Keratinocyte (primary cell): ENCODE data around the gene NAA10. TPM values are rescaled to one million over a fixed set of nuclear protein-coding genes. Genes with fewer than 3 reads are reported as not detected.

Experiments
- DNase-seq: peaks from one replicate; pipeline ENCODE4 v3.0.0-alpha.2; 2011; ENCODE audit warnings: low read depth, missing footprints, low spot score
- FAIRE-seq: peaks from 2 replicates; lab custom pipeline; 2011; peaks lifted over from hg19 to GRCh38; lab: Jason Lieb, UNC
- H2AFZ ChIP-seq: 2 replicates; pipeline ENCODE4 v1.6.0; 2012; ENCODE audit warnings: low read length, control low read depth, inconsistent platforms; ENCODE audit not compliant: control insufficient read depth
- H3K27ac ChIP-seq: 2 replicates; pipeline ENCODE4 v1.5.1; 2011; ENCODE audit warnings: low read length; ENCODE audit not compliant: control insufficient read depth, insufficient read depth
- H3K27me3 ChIP-seq: 3 replicates; pipeline ENCODE4 v1.6.0; 2011; ENCODE audit warnings: low read length; ENCODE audit not compliant: control insufficient read depth, insufficient read depth; ENCODE audit errors: extremely low read depth
- H3K36me3 ChIP-seq, 2 experiments: 2 replicates in 1 of 2; 3 replicates in 1 of 2; pipeline ENCODE4 v1.5.1; 2011; ENCODE audit warnings: low read length in 2 of 2, mild to moderate bottlenecking in 1 of 2; ENCODE audit not compliant: control insufficient read depth in 2 of 2, insufficient read depth in 2 of 2; ENCODE audit errors: extremely low read depth in 1 of 2
- H3K4me1 ChIP-seq: 3 replicates; pipeline ENCODE4 v1.5.1; 2011; ENCODE audit warnings: low read length; ENCODE audit not compliant: control insufficient read depth, insufficient read depth; ENCODE audit errors: extremely low read depth
- H3K4me2 ChIP-seq: 3 replicates; pipeline ENCODE4 v1.6.0; 2011; ENCODE audit warnings: low read depth, low read length; ENCODE audit not compliant: control insufficient read depth, insufficient read depth; ENCODE audit errors: extremely low read depth
- H3K4me3 ChIP-seq, 3 experiments: fragments of 200-600 bp in 1 of 3; sonication (generic) in 1 of 3; 2 replicates in 2 of 3; 3 replicates in 1 of 3; pipeline ENCODE4 v1.5.1; 2011 to 2016; ENCODE audit warnings: low read length in 3 of 3, mild to moderate bottlenecking in 3 of 3, control low read depth in 2 of 3, inconsistent platforms in 1 of 3, low read depth in 1 of 3, mixed read lengths in 1 of 3, mixed run types in 1 of 3, moderate library complexity in 1 of 3; ENCODE audit not compliant: control insufficient read depth in 2 of 3, insufficient read depth in 2 of 3; ENCODE audit errors: extremely low read depth in 1 of 3
- H3K79me2 ChIP-seq: 2 replicates; pipeline ENCODE4 v1.6.0; 2012; ENCODE audit warnings: low read length; ENCODE audit not compliant: control insufficient read depth, insufficient read depth
- H3K9ac ChIP-seq: 3 replicates; pipeline ENCODE4 v1.6.0; 2011; ENCODE audit warnings: low read length; ENCODE audit not compliant: control insufficient read depth, insufficient read depth; ENCODE audit errors: extremely low read depth
- H3K9me1 ChIP-seq: 3 replicates; pipeline ENCODE4 v1.6.0; 2011; ENCODE audit warnings: low read length; ENCODE audit not compliant: control insufficient read depth, insufficient read depth; ENCODE audit errors: extremely low read depth
- H3K9me3 ChIP-seq: 2 replicates; pipeline ENCODE4 v1.5.1; 2012; ENCODE audit warnings: low read depth, low read length; ENCODE audit not compliant: control insufficient read depth
- H4K20me1 ChIP-seq: 3 replicates; pipeline ENCODE4 v1.6.0; 2011; ENCODE audit warnings: low read length; ENCODE audit not compliant: control insufficient read depth, insufficient read depth; ENCODE audit errors: extremely low read depth
- EZH2 ChIP-seq: IDR thresholded peaks from one replicate; pipeline ENCODE4 v1.6.1; 2012; ENCODE audit warnings: inconsistent platforms, mild to moderate bottlenecking, low read length, moderate library complexity
- dilution Hi-C: fragments of 300-500 bp; cut with MboI; formaldehyde crosslinking; loops from one replicate; pipeline ENCODE4 v1.7.0; 2020; ENCODE audit warnings: low sequenced_read_pairs; ENCODE audit not compliant: extremely low pct_ligation_motif_present
- polyA plus RNA-seq, 5 experiments: library from polyadenylated mRNA; depleted of rRNA in 3 of 5; stranded (reverse) in 3 of 5; stranded (forward) in 1 of 5; unstranded in 1 of 5; fragments of >200 nt; gene quantifications; 1 replicate in 1 of 5; 2 replicates in 3 of 5; 3 replicates in 1 of 5; pipeline versions ENCODE4 v1.2.1 to v1.2.3, GENCODE V29; 2011 to 2012; ENCODE audit warnings: missing spikeins in 2 of 5, low read depth in 1 of 5, low replicate concordance in 1 of 5
- TF ChIP-seq, protein P1 (sequence below), 3 experiments: IDR thresholded peaks in 1 of 3; conservative IDR thresholded peaks in 1 of 3; optimal IDR thresholded peaks in 1 of 3; 2 replicates in 2 of 3; 3 replicates in 1 of 3; pipeline versions ENCODE3 to v1.5.1; 2011; ENCODE audit warnings: low read length in 3 of 3, mild to moderate bottlenecking in 3 of 3, moderate library complexity in 2 of 3, control low read depth in 1 of 3, inconsistent platforms in 1 of 3; ENCODE audit not compliant: insufficient read depth in 2 of 3; ENCODE audit errors: extremely low read depth in 1 of 3

NAA10 gene
- polyA plus RNA-seq, 1 donor (not counting 4 experiments of a cell fraction or from before 2014, with no cell fraction given): 103 TPM

DNA sequence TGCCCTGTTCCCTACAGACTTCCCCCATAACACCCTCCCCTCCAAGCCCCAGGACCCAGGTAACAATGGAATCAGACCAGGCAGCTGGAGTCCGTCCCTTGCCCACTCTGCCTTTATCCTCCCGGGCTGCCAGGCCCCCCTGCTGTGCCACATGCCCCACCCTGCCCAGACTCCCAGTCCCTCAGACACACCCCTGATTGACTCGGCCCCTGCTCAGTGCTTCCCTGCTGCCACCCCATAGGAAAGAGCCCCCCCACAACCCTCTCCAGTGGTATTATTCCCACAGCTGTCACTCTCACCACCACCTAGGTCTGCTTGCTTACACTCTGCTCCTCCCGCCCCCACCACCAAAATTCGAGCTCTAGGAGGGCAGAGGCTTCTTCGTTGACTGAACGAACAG, 4.7 kb upstream of the NAA10 start:
- no peaks in the 10 kb centered on the region for H3K27me3 ChIP-seq
- H3K79me2 ChIP-seq: peaks cover 2% of the 10 kb centered on the region
- DNase-seq: no peak
- H3K9me1 ChIP-seq: no peaks in the 10 kb centered on the region
- TF ChIP-seq, protein P1, sequence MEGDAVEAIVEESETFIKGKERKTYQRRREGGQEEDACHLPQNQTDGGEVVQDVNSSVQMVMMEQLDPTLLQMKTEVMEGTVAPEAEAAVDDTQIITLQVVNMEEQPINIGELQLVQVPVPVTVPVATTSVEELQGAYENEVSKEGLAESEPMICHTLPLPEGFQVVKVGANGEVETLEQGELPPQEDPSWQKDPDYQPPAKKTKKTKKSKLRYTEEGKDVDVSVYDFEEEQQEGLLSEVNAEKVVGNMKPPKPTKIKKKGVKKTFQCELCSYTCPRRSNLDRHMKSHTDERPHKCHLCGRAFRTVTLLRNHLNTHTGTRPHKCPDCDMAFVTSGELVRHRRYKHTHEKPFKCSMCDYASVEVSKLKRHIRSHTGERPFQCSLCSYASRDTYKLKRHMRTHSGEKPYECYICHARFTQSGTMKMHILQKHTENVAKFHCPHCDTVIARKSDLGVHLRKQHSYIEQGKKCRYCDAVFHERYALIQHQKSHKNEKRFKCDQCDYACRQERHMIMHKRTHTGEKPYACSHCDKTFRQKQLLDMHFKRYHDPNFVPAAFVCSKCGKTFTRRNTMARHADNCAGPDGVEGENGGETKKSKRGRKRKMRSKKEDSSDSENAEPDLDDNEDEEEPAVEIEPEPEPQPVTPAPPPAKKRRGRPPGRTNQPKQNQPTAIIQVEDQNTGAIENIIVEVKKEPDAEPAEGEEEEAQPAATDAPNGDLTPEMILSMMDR (optimal IDR thresholded peaks at IDR 0.05 in 1 of 3, IDR thresholded peaks at IDR 0.05 in 1 of 3, conservative IDR thresholded peaks at IDR 0.05 in 1 of 3; ENCODE audit: extremely low read depth in 1 of 3, insufficient read depth in 2 of 3, low read length in 3 of 3): no peak
- TF ChIP-seq EZH2: no peak
- H3K4me1 ChIP-seq: no peaks in the 10 kb centered on the region
- H3K27ac ChIP-seq: no peak overlapping the region
- FAIRE-seq: no peak
- H3K9me3 ChIP-seq: no peaks in the 10 kb centered on the region
- H3K36me3 ChIP-seq: no peaks in the 10 kb centered on the region
- no peak overlapping the region for H3K4me3 ChIP-seq
- dilution Hi-C loops: no loop called here
- no peaks in the 10 kb centered on the region for H4K20me1 ChIP-seq
- no peak overlapping the region for H3K4me2 ChIP-seq
- H3K9ac ChIP-seq: no peak overlapping the region
- no peak overlapping the region for H2AFZ ChIP-seq

DNA sequence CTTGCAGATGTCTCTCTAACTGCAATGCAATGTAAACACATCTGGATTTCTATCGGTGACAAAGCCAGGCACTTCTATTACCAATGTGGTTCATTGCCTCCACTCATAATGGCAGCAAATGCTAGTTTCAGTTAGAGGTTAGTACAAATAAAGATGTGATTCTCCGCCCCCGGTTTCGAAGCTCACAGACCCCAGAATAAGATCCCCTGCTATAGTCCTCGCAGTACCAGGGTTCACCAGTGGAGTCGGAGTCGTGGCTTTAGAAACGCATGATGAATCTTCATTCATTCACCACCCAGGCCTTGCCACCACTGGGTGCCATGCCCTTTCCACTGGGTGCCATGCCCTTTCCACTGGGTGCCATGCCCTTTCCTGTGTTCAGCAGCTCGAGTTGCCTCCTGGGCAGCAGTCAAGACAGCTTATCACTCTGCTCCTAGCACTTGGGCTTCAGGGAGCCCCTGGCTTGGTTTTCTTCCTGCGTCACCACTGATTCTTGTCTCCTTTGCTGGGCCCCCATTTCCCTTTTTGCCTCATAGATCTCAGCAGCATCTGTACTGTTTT, 3.5 kb upstream of the NAA10 start:
- Histone ChIP-seq H3K4me1 (peaks cover 3% of the 10 kb centered on the region), H4K20me1 (no peaks in the 10 kb centered on the region), H3K27ac (no peak overlapping the region), H3K9me1 (no peaks in the 10 kb centered on the region), H2AFZ (no peak overlapping the region), H3K9ac (no peak overlapping the region), H3K27me3 (no peaks in the 10 kb centered on the region), H3K4me3 (no peak overlapping the region), H3K4me2 (no peak overlapping the region), H3K9me3 (no peaks in the 10 kb centered on the region), H3K79me2 (peaks cover 13% of the 10 kb centered on the region), H3K36me3 (no peaks in the 10 kb centered on the region)
- TF ChIP-seq, protein P1 (optimal IDR thresholded peaks at IDR 0.05 in 1 of 3, IDR thresholded peaks at IDR 0.05 in 1 of 3, conservative IDR thresholded peaks at IDR 0.05 in 1 of 3; ENCODE audit: extremely low read depth in 1 of 3, insufficient read depth in 2 of 3, low read length in 3 of 3): no peak
- TF ChIP-seq EZH2: no peak
- FAIRE-seq (no peak), DNase-seq (no peak)
- dilution Hi-C loops: no loop called here
